HG03354 (cell line): ENCODE results near the gene BCR.

ENCODE experiments used
- ATAC-seq: cut with Tn5 transposase; IDR thresholded peaks from one replicate; pipeline ENCODE4 v1.9.1; 2021; ENCODE audit warnings: mild to moderate bottlenecking; ENCODE audit not compliant: unreplicated experiment, poor library complexity, severe bottlenecking

Gene BCR

DNA sequence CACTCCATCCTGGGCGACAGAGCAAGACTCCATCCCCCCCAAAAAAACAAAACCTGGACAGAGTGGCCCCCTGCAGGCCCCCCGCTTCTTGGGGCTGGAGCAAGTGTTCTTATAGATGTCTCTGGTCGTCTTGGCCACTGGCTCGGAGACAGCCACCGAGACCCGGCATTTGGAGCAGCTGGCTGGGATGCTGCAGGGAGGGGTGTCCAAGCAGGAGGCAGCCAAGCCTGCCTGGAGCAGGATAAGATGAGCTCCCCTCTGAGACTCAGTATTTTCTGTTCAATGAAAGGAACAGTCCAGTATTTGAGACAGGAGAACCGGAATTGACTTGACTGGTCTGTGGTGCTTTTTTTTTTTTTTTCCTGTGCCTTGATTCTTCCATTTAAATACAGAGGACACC, 44.5 kb downstream of the BCR start:
- no peak for ATAC-seq

- ATAC-seq: no peak
Observed at GRCh38 chr22:23225337-23225723, 45.0 kb downstream of the BCR start.

DNA sequence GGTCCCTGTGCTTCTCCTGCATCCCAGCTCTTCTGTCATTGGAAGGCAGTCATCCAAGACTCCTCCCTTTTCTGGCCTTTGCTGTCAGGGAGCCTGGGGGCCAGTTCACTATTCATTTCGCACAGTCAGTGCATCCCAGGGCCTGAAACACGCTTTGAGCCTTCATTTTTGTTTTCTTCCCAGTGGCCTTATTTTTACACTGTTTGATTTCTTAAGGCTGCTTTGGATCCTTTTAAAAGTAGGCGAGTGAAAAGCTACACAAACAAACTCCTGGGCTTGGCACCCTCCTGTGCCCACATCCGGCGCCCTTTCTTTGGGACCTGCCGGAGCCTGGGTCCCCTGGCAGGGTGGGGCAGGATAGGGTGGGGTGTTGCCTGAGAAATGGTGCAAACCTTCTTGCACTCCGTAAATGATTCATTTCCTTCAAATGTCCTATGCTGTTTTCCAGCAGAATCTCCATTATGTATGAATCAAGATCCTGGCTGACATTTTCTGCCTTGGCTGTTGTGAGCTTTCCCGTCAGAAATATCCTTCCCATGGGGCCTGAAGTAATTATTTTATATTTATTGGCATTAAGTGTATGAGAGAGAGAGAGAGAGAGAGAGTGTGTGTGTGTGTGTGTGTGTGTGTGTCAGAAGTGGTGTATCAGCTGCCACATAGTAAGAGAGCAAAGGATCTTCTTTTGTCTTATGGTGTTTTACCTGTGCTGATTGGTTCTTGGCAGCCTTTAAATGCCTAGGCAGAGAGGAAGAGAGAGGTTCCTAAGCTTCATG, 45.6 kb downstream of the BCR start:
- ATAC-seq: no peak

- ATAC-seq: no peak
Observed at GRCh38 chr22:23226497-23226850, 46.2 kb downstream of the BCR start.

GRCh38 chr22:23227380-23227779, 47.1 kb downstream of the BCR start:
- no peak for ATAC-seq

- ATAC-seq: no peak
Observed at GRCh38 chr22:23228503-23228902, 48.2 kb downstream of the BCR start.

DNA sequence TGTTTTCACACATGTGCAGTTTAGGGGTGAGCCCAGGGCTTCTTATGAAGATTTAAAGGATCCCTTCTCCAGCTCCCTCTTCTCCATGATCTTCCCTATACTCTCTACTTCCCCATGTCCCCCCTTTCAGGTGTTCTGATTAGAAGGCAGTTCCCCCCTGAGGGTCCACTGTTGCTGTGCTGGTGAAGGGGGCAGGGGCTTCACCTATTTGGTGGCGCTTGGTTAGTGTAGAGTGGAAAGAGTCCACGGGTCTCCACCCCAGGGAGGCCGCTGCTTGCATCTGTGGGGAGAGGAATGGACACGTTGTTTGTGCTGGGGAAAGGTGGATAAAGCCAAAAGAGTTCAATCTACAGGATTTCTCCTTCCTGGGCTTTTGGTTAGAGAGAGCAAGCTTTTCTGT, 49.3 kb downstream of the BCR start:
- ATAC-seq: no peak

- no peak for ATAC-seq
Observed at GRCh38 chr22:23230348-23231068, 50.2 kb downstream of the BCR start.

DNA sequence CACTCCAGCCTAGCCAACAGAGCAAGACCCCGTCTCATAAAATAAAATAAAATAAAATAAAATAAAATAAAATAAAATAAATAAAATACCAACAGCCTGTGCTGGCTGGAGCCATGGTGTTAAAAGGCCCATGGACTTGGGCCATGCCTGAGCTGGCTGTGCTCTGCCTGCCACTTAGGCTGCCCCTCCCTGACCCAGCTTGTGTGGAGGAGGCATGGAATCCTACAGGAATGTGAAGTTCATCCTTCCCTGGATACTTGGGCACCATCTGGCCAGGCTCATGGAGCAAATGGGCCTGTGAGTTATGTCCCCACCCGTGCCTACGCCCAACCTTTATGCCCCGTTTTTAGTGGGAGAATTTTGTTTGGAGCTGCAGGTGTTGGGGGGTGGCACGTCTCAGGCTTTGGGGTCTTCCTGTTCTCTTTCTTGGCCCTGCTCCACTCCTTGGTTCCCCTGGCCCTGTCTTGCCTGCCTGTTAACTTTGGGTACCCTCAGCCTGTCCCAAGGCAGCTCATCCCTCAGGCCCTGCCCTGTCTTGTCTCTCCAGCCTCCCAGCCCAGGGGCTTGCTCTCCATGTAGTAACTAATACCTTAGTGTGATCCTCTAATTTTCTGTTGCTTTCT, 51.3 kb downstream of the BCR start:
- ATAC-seq: no peak

DNA sequence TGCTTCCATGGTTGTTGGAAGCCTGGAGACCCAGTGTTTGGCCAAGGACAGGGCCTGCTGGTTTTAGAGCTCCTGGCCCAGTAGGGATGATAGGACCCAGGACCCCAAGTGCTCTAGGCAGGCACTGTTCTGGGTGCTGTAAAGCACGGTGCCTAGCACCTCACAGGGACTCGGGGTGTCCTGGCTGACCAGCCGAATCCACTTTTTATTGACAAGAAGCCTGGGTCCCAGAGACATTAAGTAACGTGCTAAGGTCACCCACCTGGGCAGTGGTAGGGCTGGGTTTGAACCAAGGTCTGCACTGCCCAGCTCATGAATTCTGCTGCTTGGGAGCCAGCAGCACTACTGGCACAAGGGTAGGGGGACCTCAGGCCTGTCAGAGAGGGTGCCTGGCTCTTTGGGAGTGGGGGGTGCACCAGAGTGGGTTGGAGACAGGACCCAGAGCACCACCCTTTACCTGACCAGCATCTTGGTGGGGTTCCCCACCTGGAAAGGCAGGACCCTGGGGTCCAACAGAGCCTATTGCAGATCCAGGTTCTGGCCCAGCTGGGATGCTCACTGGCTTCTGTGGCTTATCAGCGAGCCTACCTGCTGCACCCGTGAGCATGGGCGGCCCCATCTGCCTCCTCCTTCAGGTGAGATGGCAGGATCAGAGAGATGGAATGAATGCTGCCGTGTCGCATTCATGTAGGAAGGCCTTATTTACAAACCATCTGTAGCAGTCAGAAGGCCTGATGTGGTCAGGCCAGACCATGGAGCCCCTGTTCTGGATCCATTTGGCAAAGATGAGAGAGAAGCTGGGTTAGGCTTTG, 52.0 kb downstream of the BCR start:
- ATAC-seq: no peak

- no peak for ATAC-seq
Observed at GRCh38 chr22:23233084-23233531, 52.8 kb downstream of the BCR start.

DNA sequence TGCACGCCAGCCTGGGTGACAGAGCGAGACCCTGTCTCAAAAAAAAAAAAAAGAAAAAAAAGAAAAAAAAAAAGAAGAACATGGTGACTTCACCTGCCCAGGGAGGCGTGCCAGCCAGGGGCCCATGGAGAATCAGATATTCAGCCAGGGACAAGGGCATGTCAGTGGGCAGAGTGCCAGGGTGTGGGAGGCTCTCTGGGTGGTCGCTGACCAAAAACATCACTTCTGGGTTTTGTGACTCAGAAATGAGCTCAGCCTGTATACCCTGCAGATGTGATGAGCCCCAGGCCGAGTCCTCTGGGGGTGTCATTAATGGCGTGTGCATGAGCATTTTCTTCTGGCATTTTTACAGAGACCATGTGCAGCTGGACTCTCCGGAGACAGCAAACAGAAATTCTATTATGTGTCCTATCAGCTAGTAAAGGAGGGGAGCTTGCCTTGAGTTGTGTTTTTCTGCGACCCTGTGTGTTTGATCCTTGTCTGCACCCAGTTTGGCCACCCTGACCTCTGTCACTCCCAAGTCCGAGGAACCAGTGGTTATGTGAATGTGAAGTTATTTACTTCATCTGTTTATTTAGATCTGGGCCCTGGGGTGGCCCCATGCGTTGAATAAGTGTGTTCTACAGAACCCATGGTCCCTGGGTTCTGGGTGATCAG, 53.6 kb downstream of the BCR start:
- ATAC-seq: no peak

DNA sequence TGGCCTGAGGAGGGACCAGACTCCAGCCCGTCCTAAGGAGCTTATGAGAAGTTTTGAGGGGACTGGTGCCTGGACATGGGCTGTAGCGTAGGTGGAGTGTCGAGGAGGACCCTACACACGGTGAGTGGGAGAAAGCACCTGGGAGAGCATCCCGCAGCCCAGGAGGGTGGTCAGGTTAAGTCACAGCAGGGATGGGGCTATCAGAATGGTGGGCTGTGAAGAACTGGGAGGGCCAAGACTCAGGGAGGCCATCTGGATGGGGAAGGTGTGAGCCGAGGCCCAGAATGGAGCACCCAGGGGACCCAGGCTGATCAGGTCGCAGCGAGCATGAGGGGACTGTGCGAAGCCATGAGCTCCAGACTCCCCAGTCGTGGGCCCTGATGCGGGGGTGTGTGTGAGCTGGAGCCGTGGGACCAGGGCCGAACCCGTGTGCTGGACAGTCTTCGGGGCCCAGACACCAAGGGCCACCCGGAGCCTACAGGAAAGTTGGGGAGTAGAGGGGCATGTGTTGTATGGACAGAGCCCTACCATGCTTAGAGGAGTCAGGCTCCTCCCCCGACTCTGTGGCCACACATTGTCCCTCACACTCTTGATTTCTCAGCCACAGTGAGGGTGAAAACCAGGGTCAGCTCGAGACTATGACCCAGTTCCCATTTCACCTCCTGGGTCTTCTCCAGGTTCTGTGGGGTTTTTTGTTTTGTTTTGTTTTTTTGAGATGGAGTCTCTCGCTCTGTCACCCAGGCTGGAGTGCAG, 54.3 kb downstream of the BCR start:
- ATAC-seq: no peak

GRCh38 chr22:23235425-23235824, 55.1 kb downstream of the BCR start:
- no peak for ATAC-seq

GRCh38 chr22:23236026-23236425, 55.7 kb downstream of the BCR start:
- no peak for ATAC-seq

GRCh38 chr22:23236440-23237184, 56.3 kb downstream of the BCR start:
- ATAC-seq: no peak

DNA sequence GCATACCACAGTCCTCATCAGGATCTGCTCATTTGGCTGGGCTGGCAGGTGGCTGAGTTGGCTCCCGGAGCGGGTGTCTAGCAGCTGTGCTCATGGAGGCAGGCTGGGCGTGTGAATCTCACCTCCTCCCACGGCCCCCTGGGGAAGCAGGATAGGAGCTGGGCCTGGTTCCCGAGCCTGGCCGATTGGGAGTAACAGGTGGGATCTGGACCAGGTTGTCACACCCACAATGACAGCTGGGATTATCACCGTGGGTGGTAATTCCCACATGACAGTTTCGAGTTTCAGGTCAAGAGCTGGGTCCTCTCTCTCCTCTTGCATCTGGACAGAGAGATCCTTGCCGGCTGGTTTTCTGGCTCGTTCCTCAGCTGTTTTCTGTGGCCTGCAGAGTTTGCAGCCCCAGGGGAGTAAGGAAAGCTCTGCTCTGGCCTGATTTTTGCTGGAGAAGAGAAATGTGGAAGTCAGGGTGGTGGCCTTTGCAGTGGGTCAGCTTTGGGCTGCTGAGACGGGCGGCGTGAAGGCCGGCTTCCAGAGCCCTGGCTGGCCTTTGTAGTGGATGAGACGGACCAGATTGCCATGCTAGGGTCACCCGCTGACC, 57.0 kb downstream of the BCR start:
- no peak for ATAC-seq

DNA sequence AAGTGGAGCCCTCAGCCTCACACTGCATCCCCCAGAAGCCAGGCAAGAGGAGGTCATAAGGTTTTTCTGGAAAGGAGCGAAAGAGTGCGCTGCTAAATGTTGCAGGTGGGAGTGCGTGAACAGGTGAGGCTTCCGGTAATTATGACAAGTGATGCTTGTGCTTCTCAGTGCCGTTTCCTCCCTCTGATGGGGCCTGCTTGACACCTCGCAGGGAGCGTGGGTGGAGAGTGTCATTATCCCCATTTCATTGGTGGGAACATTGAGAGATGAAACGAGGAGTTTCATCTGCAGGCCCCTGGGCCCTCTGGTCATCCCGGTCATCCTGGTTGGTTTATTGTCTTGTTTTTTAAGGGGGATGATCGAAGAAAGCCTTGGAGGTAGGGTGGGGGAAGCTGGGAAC, 57.5 kb downstream of the BCR start:
- no peak for ATAC-seq
